Gastrocnemius medialis (tissue), 4 donors: ENCODE data around the gene PLP2.

Source experiments
- CTCF ChIP-seq, 5 experiments: fragments of 450-650 bp in 3 of 5; fragments of 200-600 bp in 2 of 5; sonication (generic) in 2 of 5; IDR thresholded peaks in 4 of 5; conservative IDR thresholded peaks in 1 of 5; 1 replicate in 4 of 5; 2 replicates in 1 of 5; pipeline ENCODE4 v1.5.1; 2016 to 2019; ENCODE audit warnings: antibody characterized with exemption in 5 of 5, mild to moderate bottlenecking in 3 of 5, moderate library complexity in 3 of 5
- POLR2A ChIP-seq, 2 donors: fragments of 450-650 bp; IDR thresholded peaks; one replicate each; pipeline ENCODE4 v1.6.1; 2017; ENCODE audit warnings: antibody characterized with exemption in 2 of 2, mild to moderate bottlenecking in 2 of 2, moderate library complexity in 2 of 2

DNA sequence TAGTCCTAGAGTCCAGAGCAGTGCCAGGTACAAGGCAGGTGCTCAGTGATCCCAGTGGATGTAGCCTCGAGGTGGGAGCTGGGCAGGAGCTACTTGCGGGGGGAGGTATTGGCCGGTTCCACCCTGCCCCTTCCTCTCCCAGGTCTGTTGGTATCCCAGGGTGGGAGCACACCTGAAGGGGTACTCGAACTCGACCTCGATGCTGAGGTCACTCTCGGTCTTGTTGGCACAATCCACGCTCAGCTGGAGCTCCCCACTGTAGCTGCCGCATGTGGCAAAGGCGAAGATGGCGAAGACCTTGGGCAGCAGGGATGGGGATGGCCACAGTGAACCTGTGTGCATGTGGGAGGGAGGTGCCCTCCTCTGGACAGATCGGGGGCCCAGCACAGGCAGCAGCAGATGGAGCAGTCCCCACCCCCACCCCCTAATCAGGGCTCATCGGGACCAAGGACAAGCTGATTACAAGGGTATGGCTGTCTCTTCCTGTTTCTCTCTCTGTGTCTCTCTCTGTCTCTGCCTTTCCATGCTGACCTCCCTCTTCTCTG lies 25.9 kb downstream of the PLP2 start:
- no peak for TF ChIP-seq CTCF (IDR thresholded peaks at IDR 0.05 in 4 of 5, conservative IDR thresholded peaks at IDR 0.05 in 1 of 5)
- no peak for TF ChIP-seq POLR2A (IDR thresholded peaks at IDR 0.05)
